AG10803 (cell line): ENCODE results near the gene ARHGAP28.
"Not testable (repeated sequence)": the region's sequence is repeated elsewhere in the genome, so short reads cannot be mapped to it uniquely, and the experiment has no call there.

Source experiments
- DNase-seq: peaks from one replicate; pipeline ENCODE4 v3.0.0; 2010; ENCODE audit warnings: low read depth
- H3K4me3 ChIP-seq: 2 replicates; pipeline ENCODE4 v1.5.1; 2011; ENCODE audit warnings: mild to moderate bottlenecking, low read length, control low read depth
- TF ChIP-seq, protein P1 (sequence below): conservative IDR thresholded peaks from 2 replicates; pipeline ENCODE4 v1.5.1; 2011; ENCODE audit warnings: mild to moderate bottlenecking, low read length, control low read depth, inconsistent platforms

Gene ARHGAP28

GRCh38 chr18:6814882-6815425 is 85.4 kb downstream of the ARHGAP28 start:
- TF ChIP-seq, protein P1, sequence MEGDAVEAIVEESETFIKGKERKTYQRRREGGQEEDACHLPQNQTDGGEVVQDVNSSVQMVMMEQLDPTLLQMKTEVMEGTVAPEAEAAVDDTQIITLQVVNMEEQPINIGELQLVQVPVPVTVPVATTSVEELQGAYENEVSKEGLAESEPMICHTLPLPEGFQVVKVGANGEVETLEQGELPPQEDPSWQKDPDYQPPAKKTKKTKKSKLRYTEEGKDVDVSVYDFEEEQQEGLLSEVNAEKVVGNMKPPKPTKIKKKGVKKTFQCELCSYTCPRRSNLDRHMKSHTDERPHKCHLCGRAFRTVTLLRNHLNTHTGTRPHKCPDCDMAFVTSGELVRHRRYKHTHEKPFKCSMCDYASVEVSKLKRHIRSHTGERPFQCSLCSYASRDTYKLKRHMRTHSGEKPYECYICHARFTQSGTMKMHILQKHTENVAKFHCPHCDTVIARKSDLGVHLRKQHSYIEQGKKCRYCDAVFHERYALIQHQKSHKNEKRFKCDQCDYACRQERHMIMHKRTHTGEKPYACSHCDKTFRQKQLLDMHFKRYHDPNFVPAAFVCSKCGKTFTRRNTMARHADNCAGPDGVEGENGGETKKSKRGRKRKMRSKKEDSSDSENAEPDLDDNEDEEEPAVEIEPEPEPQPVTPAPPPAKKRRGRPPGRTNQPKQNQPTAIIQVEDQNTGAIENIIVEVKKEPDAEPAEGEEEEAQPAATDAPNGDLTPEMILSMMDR = no peak
- no peak overlapping the region for H3K4me3 ChIP-seq
- no peak for DNase-seq

DNA sequence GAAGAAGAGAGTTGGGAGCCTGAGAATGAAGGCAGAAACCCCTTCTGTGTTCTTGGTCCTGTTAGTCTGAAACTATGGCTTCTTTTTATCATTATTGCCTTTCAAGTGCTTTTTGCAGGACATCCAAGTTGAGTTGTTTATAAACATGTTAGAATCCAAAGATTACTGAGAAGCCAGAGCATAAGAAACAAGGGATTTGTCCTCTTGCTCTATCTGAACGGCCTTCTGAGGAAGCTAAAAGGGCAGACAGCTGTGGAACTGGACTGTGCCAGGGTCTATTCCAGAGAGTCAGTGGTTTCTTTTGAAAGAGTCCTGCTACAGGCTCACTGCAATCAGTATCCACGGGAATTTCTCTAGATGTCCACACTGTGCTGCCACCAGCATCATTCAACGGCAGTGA is 86.6 kb downstream of the ARHGAP28 start:
- TF ChIP-seq, protein P1 = no peak
- DNase-seq = no peak
- no peak overlapping the region for H3K4me3 ChIP-seq

GRCh38 chr18:6819332-6819731 is 89.8 kb downstream of the ARHGAP28 start:
- DNase-seq = no peak
- TF ChIP-seq, protein P1 = no peak
- H3K4me3 ChIP-seq = no peak overlapping the region

DNA sequence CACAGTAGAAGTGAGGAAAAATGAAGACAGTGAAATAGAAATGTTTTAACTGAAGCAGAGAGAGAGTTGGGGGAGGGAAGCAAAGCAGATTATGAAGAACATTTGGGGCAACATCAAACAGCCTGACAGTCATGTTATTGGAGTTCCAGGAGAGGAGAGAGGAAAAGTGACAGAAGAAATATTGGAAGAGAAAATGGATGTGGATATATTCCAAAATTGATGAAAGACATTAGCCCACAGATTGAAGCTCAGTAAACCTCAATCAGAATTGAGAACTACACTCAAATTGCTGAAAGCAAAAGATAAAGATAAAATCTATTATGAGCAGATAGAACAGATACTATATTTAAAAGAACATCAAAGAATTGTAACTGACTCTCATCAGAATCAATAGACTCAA is 90.8 kb downstream of the ARHGAP28 start:
- DNase-seq = no peak
- no peak overlapping the region for H3K4me3 ChIP-seq
- TF ChIP-seq, protein P1 = no peak

- DNase-seq = peak; percentile 25
- H3K4me3 ChIP-seq = no peak overlapping the region
- TF ChIP-seq, protein P1 = no peak
Observed at GRCh38 chr18:6821356-6821755, 91.8 kb downstream of the ARHGAP28 start.

GRCh38 chr18:6827161-6827560 is 97.6 kb downstream of the ARHGAP28 start:
- H3K4me3 ChIP-seq, DNase-seq: not testable (repeated sequence)

- H3K4me3 ChIP-seq, DNase-seq: not testable (repeated sequence)
Observed at GRCh38 chr18:6827566-6827965, 98.0 kb downstream of the ARHGAP28 start.

DNA sequence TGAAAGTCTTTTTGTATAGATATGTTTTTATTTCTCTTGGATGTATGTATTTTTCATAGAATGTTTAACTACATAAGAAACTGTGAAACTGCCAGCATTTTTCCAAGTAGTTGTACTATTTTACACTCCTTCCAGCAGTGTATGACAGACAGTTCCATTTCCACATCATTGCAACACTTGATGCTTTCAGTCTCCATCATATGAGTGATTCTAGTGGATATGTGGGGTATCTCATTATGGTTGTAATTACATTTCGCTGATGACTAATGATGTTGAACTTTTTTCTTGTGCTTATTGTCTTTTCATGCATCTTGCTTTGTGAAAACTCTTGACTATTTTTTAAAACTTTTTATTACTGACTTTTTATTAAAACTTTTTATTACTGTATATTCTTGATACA is 101.4 kb downstream of the ARHGAP28 start:
- TF ChIP-seq, protein P1 = no peak
- DNase-seq = no peak
- H3K4me3 ChIP-seq = no peak overlapping the region
